Common myeloid progenitor, CD34-positive (primary cell): ENCODE data around the gene SLX9.

ENCODE experiments used
- CTCF ChIA-PET: fragments of 350-600 bp; sonication (Branson Sonifier 250); formaldehyde crosslinking; loops from one replicate; lab custom pipeline; 2021; ENCODE audit warnings: antibody characterized with exemption; lab: Charles Lee
- POLR2A ChIA-PET: fragments of 350-600 bp; sonication (Branson Sonifier 250); formaldehyde crosslinking; loops from one replicate; lab custom pipeline; 2021; ENCODE audit warnings: antibody characterized with exemption; lab: Charles Lee
- DNase-seq, 3 donors: peaks; one replicate each; pipeline versions ENCODE4 v3.0.0 to v3.0.0-alpha.2; 2013
- H3K27ac ChIP-seq, 2 experiments: 1 replicate in 1 of 2; 2 replicates in 1 of 2; pipeline ENCODE4 v1.7.0; 2013; ENCODE audit warnings: inconsistent platforms in 2 of 2, low read length in 2 of 2, mild to moderate bottlenecking in 2 of 2, low read depth in 1 of 2, moderate library complexity in 1 of 2; ENCODE audit not compliant: severe bottlenecking in 2 of 2, insufficient read depth in 1 of 2, poor library complexity in 1 of 2
- H3K27me3 ChIP-seq, 5 experiments: replicated peaks in 2 of 5; 1 replicate in 3 of 5; 2 replicates in 2 of 5; pipeline versions ENCODE4 v1.6.1 to v1.7.0; 2013; ENCODE audit warnings: low read length in 4 of 5, mild to moderate bottlenecking in 2 of 5, moderate library complexity in 2 of 5, inconsistent platforms in 1 of 5; ENCODE audit not compliant: insufficient read depth in 5 of 5, control insufficient read depth in 4 of 5
- H3K36me3 ChIP-seq, 4 experiments: 1 replicate in 2 of 4; 2 replicates in 2 of 4; pipeline versions ENCODE4 v1.6.1 to v1.7.0; 2013; ENCODE audit warnings: low read length in 3 of 4, control low read depth in 1 of 4, mild to moderate bottlenecking in 1 of 4; ENCODE audit not compliant: control insufficient read depth in 4 of 4, insufficient read depth in 4 of 4
- H3K4me1 ChIP-seq, 4 experiments: 1 replicate in 3 of 4; 2 replicates in 1 of 4; pipeline versions ENCODE4 v1.6.1 to v1.7.1; 2013; ENCODE audit warnings: low read length in 3 of 4, mild to moderate bottlenecking in 3 of 4, control low read depth in 1 of 4, inconsistent platforms in 1 of 4, moderate library complexity in 1 of 4; ENCODE audit not compliant: control insufficient read depth in 4 of 4, insufficient read depth in 4 of 4; ENCODE audit errors: control extremely low read depth in 1 of 4
- H3K4me3 ChIP-seq, 7 experiments: 1 replicate in 4 of 7; 2 replicates in 3 of 7; pipeline versions ENCODE4 v1.5.1 to v1.7.0; 2013; ENCODE audit warnings: mild to moderate bottlenecking in 7 of 7, low read length in 6 of 7, moderate library complexity in 6 of 7, inconsistent platforms in 2 of 7, low read depth in 2 of 7, control low read depth in 1 of 7; ENCODE audit not compliant: insufficient read depth in 4 of 7, control insufficient read depth in 1 of 7; ENCODE audit errors: extremely low read depth in 1 of 7
- H3K9me3 ChIP-seq, 5 experiments: 1 replicate in 4 of 5; 2 replicates in 1 of 5; pipeline versions ENCODE4 v1.6.1 to v1.7.1; 2013; ENCODE audit warnings: low read length in 4 of 5, mild to moderate bottlenecking in 2 of 5, inconsistent platforms in 1 of 5, low read depth in 1 of 5, moderate library complexity in 1 of 5; ENCODE audit not compliant: control insufficient read depth in 4 of 5, insufficient read depth in 2 of 5; ENCODE audit errors: control extremely low read depth in 1 of 5
- WGBS: methylation state at CpG from one replicate; pipeline ENCODE4 v1.1.5; 2013; ENCODE audit not compliant: insufficient coverage; 5-methylcytosine and 5-hydroxymethylcytosine counted together

Gene SLX9

DNA sequence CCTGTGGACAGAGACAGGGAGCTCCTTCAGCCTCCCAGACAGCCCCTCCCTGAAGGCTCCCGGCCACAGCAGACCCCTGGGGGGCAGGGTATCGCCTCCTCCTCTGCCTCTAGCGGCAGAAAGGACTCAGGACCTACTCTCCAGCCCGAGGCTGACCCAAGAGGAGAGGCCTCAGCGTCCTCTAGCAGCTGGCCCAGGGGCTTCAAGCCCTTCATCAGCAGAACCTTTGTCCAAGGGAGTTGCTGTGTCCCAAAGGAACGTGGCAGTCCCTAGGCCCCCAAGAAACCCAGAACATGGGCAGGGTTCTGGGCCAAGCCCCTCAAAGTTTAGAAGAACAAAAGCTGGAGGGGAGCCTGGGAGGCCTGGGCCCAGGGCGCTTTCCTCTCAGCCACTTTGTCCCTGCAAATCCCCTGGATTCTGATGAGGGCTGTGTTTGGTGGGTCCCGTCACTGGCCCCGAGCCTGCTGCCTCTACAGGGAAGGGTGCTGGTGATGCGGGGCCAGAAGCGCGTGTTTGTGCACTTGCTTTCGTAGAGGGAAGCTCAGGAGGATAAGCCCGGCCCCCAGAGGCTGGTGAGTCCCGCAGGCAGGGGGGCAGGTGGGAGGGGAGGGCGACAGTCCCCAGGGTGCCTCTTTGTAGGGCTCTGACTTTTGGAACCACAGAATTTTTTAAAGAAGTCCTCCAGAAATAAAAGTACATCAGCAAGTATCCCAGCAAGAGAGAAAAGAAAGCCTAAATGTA lies 32.4 kb upstream of the SLX9 start:
- no peaks in the 10 kb centered on the region for H3K9me3 ChIP-seq
- peaks cover 6 to 56% (median 53%) of the 10 kb centered on the region in 4 experiments for H3K4me1 ChIP-seq
- ChIA-PET CTCF (interaction anchor here (0.8 to 2.1 kb wide), 11 partner anchors 10 to 107 kb away, joined by 3 to 17 read pairs (median 3); partner anchors contain the start of gene UBE2G2), POLR2A (interaction anchor here (1.2 to 1.3 kb wide), 3 partner anchors 26 to 61 kb away, joined by 3 to 5 read pairs (median 5); no protein-coding TSS in a partner anchor)
- WGBS = 34% methylated on average over 11 of the region's 16 CpGs
- H3K27me3 ChIP-seq = no peaks in the 10 kb centered on the region
- peak overlapping the region in 5 of 7 experiments; percentile 38 to 58 (median 48) for H3K4me3 ChIP-seq
- peak in 2 of 3 donors; percentile 62 to 63 for DNase-seq
- H3K36me3 ChIP-seq = peaks cover 7 to 53% (median 22%) of the 10 kb centered on the region in 4 experiments
- H3K27ac ChIP-seq = peak overlapping the region; percentile 54 to 77

DNA sequence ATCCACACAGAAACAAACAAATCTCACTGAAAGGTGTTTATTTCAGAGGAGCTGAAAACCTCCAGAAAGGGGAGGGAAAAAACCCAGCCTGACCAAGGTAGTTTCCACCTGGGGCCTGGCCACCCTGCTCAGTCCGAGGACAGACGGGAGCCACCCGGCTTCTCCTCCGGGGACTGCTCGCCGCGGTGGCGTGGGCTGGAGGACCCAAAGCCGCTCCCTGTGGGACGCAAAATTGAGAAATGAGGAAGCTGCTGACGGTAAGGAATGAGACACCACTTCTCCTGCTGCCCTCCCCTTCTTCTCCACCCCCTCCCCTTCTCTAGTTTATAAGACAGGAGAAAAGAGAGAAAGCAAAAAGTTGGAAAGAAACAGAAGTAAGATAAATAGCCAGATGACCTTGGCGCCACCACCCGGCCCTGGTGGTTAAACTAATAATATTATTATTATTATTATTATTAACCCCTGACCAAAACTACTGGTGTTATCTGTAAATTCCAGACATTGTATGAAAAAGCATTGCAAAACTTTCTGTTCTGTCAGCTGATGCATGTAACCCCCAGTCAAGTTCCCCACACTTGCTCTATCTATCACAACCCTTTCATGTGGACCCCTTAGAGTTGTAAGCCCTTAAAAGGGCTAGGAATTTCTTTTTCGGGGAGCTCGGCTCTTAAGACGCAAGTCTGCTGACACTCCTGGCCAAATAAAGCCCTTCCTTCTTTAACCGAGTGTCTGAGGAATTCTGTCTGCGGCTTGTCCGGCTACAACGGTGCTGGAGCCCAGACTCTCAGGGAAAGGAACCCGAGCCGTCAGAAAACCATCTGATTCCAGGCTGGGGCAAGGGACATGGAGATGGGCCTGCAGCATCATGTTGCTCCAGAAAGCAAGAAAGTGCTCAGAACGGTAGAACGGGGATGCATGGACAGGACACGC lies 31.6 kb upstream of the SLX9 start:
- 68% methylated on average over 15 of the region's 25 CpGs for WGBS
- peak; percentile 67 to 83 (median 80) for DNase-seq
- H3K27ac ChIP-seq = peak overlapping the region; percentile 54 to 77
- H3K27me3 ChIP-seq = no peaks in the 10 kb centered on the region
- POLR2A ChIA-PET = interaction anchor here (1.2 to 1.3 kb wide), 3 partner anchors 27 to 62 kb away, joined by 3 to 5 read pairs (median 5); no protein-coding TSS in a partner anchor
- CTCF ChIA-PET = interaction anchor here (0.8 to 4.7 kb wide), 12 partner anchors 9 to 108 kb away, joined by 3 to 24 read pairs (median 4); partner anchors contain the start of gene UBE2G2
- peaks cover 3 to 44% (median 14%) of the 10 kb centered on the region in 4 experiments for H3K36me3 ChIP-seq
- H3K9me3 ChIP-seq = no peaks in the 10 kb centered on the region
- H3K4me1 ChIP-seq = peaks cover 6 to 62% (median 60%) of the 10 kb centered on the region in 4 experiments
- peak overlapping the region in 5 of 7 experiments; percentile 38 to 58 (median 48) for H3K4me3 ChIP-seq

DNA sequence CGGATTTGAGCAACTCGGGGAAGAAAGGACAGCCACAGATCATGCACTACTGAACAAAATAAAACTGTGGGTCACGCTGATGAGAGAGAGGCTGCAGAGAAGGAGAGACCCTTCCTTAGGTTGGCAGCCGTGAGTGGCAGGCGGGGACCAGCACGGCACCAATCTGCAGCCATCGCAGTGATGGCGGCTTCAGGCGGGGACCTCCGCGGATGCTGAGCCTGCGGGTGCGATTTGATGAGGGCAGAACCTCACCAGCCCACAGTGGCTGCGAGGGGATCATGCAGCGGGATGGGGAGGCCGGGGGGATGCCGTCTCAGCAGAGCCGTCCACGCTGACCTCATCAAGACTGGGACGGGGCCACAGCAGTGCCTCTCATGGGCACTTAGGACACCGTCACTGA lies 30.9 kb upstream of the SLX9 start:
- Histone ChIP-seq H3K27ac (no peak overlapping the region), H3K36me3 (peaks cover 3 to 37% (median 9%) of the 10 kb centered on the region in 4 experiments), H3K4me3 (no peak overlapping the region), H3K27me3 (no peaks in the 10 kb centered on the region), H3K9me3 (no peaks in the 10 kb centered on the region), H3K4me1 (peaks cover 6 to 69% (median 66%) of the 10 kb centered on the region in 4 experiments)
- ChIA-PET CTCF (interaction anchor here (2.1 to 4.7 kb wide), 2 partner anchors 10 to 23 kb away, joined by 10 to 24 read pairs; no protein-coding TSS in a partner anchor), POLR2A (no interaction called here)
- no peak for DNase-seq
- WGBS = 92% methylated on average over 20 of the region's 21 CpGs

DNA sequence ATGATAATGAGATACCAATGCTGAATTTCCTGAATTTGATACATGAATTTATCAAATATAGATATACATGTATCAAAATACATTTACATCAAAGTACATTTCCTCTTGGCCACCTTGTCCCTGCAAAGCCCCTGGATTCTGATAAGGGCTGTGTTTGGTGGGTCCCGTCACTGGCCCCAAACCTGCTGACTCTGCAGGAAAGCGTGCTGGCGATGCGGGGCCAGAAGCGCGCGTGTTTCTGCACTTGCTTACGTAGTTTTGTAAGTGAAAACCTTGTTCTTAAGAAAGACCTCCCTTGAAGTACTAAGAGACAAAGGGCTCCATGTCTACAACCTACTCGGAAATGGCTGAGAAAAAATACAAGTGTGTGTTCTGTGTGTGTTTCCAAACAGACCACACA lies 30.1 kb upstream of the SLX9 start:
- Histone ChIP-seq H3K36me3 (peaks cover 2 to 33% (median 4%) of the 10 kb centered on the region in 4 experiments), H3K4me3 (no peak overlapping the region), H3K27ac (no peak overlapping the region), H3K27me3 (no peaks in the 10 kb centered on the region), H3K4me1 (peaks cover 8 to 77% (median 74%) of the 10 kb centered on the region in 4 experiments), H3K9me3 (no peaks in the 10 kb centered on the region)
- WGBS = 94% methylated on average over 9 of the region's 9 CpGs
- ChIA-PET CTCF (interaction anchor here (1.4 to 6.1 kb wide), 5 partner anchors 10 to 109 kb away, joined by 3 to 50 read pairs (median 24); partner anchors contain the start of gene UBE2G2), POLR2A (no interaction called here)
- no peak for DNase-seq

DNA sequence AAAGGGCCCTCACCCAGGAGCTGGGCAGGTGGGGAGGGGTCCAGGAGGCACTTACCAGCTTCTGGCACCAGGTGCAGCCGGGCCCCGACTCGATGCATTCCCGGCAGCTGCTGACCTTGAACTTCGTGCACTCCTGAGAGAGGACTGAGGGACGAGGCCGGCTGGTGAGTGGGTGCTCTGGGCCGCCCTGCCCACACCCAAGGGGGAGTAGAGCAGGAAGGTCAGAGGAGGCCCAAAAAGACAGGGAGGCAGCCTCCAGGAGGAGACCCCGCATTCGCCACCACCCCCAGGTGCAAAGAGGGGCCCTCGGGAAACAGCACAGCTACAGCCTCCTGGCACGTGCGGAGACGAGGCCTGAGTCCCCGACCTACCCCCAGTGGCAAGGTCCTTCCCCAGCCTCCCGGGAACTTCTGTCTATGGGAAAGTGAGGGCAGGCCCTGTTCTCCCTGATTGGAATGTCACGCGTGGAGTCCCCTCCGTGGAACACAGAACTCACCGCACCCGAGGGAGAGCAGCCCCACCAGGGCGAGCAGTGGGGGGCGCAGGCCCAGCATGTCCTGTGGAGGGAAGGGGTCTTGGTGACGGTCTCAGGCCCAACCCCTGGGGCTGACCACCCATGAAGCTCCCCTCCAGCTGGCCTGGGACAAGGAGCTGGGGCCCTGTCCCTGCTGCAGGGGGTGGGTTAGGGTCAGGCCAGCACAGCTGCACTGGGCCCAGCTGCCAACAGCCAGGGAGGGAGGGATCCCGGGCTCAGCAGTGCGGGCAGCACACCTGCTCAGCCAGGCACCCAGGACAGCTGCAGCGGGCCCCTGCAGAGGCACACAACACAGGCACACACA lies 29.4 kb upstream of the SLX9 start:
- DNase-seq = no peak
- Histone ChIP-seq H3K36me3 (peaks cover 2 to 28% (median 3%) of the 10 kb centered on the region in 4 experiments), H3K27ac (peak overlapping the region in 1 of 2 experiments; percentile 43), H3K4me1 (peaks cover 8 to 84% (median 82%) of the 10 kb centered on the region in 4 experiments), H3K9me3 (no peaks in the 10 kb centered on the region), H3K27me3 (no peaks in the 10 kb centered on the region), H3K4me3 (peak overlapping the region in 1 of 7 experiments; percentile 56)
- ChIA-PET CTCF (interaction anchor here (0.9 to 6.1 kb wide), 9 partner anchors 11 to 109 kb away, joined by 3 to 50 read pairs (median 7); partner anchors contain the start of genes PTTG1IP and UBE2G2), POLR2A (interaction anchor here (0.6 kb wide), 1 partner anchor 16 kb away, joined by 3 read pairs; no protein-coding TSS in a partner anchor)
- 92% methylated on average over 16 of the region's 27 CpGs for WGBS

DNA sequence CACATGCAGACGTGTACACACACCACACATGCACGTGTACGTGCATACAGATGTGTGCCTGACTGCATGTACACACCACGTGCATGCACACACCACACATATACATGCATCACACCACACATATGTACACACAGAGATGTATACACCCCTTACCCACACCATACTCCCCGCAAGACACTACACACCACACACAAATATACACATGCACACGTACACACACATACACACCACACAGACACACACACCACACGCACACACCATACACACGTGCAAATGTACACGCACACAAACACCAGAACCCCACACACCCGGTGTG lies 28.8 kb upstream of the SLX9 start:
- Histone ChIP-seq H3K4me1 (peaks cover 8 to 84% (median 83%) of the 10 kb centered on the region in 4 experiments), H3K27me3 (no peaks in the 10 kb centered on the region), H3K4me3 (peak overlapping the region in 1 of 7 experiments; percentile 56), H3K9me3 (no peaks in the 10 kb centered on the region), H3K27ac (peak overlapping the region in 1 of 2 experiments; percentile 76), H3K36me3 (peaks cover 2 to 28% (median 4%) of the 10 kb centered on the region in 4 experiments)
- CTCF ChIA-PET = interaction anchor here (0.7 to 6.1 kb wide), 9 partner anchors 12 to 110 kb away, joined by 3 to 50 read pairs (median 7); partner anchors contain the start of genes PTTG1IP and UBE2G2
- WGBS = 36% methylated on average over 9 of the region's 10 CpGs
- DNase-seq = no peak
- POLR2A ChIA-PET = interaction anchor here (0.6 kb wide), 1 partner anchor 15 kb away, joined by 3 read pairs; no protein-coding TSS in a partner anchor
